ENCODE data around the gene SOCS3.

DNA sequence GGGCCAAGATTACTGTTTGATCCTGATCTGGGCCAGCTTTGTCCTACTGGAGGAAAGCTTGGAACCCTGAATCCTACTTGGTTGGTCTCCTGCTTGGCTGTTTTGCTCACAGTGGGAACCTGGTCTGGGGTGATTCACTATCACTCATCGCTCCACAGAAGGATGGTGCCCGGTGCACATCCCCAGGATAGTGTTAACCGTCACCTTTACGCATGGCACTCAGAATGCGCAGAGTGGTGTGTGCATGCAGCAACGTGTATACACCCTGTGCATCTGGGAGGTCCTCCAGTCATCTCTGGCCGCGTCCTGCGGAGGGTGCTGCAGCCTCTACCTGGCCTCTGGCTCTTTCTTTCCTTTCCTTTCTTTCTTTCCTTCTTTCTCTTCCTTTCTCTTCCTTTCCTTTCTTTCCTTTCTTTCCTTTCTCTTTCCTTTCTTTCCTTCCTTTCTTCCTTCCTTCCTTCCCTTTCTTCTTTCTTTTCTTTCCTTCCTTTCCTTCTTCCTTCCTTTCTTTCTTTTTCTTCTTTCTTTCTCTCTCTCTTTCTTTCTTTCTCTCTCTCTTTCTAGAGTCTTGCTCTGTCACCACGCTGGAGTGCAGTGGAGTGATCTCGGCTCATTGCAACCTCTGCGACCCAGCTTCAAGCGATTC is 13.1 kb downstream of the SOCS3 start:
- TF ChIP-seq, protein P1, sequence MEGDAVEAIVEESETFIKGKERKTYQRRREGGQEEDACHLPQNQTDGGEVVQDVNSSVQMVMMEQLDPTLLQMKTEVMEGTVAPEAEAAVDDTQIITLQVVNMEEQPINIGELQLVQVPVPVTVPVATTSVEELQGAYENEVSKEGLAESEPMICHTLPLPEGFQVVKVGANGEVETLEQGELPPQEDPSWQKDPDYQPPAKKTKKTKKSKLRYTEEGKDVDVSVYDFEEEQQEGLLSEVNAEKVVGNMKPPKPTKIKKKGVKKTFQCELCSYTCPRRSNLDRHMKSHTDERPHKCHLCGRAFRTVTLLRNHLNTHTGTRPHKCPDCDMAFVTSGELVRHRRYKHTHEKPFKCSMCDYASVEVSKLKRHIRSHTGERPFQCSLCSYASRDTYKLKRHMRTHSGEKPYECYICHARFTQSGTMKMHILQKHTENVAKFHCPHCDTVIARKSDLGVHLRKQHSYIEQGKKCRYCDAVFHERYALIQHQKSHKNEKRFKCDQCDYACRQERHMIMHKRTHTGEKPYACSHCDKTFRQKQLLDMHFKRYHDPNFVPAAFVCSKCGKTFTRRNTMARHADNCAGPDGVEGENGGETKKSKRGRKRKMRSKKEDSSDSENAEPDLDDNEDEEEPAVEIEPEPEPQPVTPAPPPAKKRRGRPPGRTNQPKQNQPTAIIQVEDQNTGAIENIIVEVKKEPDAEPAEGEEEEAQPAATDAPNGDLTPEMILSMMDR (IDR thresholded peaks at IDR 0.05; ENCODE audit: low read length): no peak
- TF ChIP-seq EZH2phosphoT487 (IDR thresholded peaks at IDR 0.05; ENCODE audit: low read length): no peak
- no peak for TF ChIP-seq EZH2 (optimal IDR thresholded peaks at IDR 0.05; ENCODE audit: low read depth, low read length)
